Natural killer cell (primary cell): ENCODE measurements around the gene OTOF. TPM values are rescaled to one million over a fixed set of nuclear protein-coding genes. Genes with fewer than 3 reads are reported as not detected.

ENCODE experiments used
- ATAC-seq, 3 donors: fragments of 150-1000 bp in 2 of 3; fragments of 200-7000 bp in 1 of 3; cut with Tn5 transposase; 1 replicate in 1 of 3; 2 replicates in 2 of 3; pipeline ENCODE4 v1.10.0; 2021; ENCODE audit warnings: mild to moderate bottlenecking in 2 of 3, moderate library complexity in 2 of 3
- DNase-seq, 2 donors: peaks; one replicate each; pipeline versions ENCODE4 v3.0.0 to v3.0.0-alpha.2; 2013 to 2021; ENCODE audit warnings: mixed read lengths in 1 of 2
- H3K27ac ChIP-seq: one replicate; pipeline ENCODE4 v1.5.1; 2013; ENCODE audit warnings: mild to moderate bottlenecking, low read length
- H3K27me3 ChIP-seq: one replicate; pipeline ENCODE4 v1.6.1; 2013; ENCODE audit warnings: low read length; ENCODE audit not compliant: control insufficient read depth, insufficient read depth
- H3K36me3 ChIP-seq: one replicate; pipeline ENCODE4 v1.6.1; 2013; ENCODE audit warnings: low read length; ENCODE audit not compliant: control insufficient read depth, insufficient read depth
- H3K4me1 ChIP-seq: one replicate; pipeline ENCODE4 v1.6.1; 2013; ENCODE audit warnings: low read length; ENCODE audit not compliant: control insufficient read depth, insufficient read depth
- H3K4me3 ChIP-seq: one replicate; pipeline ENCODE4 v1.5.1; 2013; ENCODE audit warnings: low read length
- H3K9me3 ChIP-seq: one replicate; pipeline ENCODE4 v1.6.1; 2013; ENCODE audit warnings: low read length; ENCODE audit not compliant: control insufficient read depth, insufficient read depth
- H3K27ac Mint-ChIP-seq, 2 donors: one replicate each; pipeline ENCODE4 v1.8.0; 2022; ENCODE audit warnings: mild to moderate bottlenecking in 2 of 2, mixed read lengths in 2 of 2, moderate library complexity in 1 of 2
- H3K27me3 Mint-ChIP-seq, 2 donors: one replicate each; pipeline ENCODE4 v1.8.0; 2022; ENCODE audit warnings: low read depth in 2 of 2, mixed read lengths in 2 of 2
- H3K36me3 Mint-ChIP-seq: one replicate; pipeline ENCODE4 v1.8.0; 2022; ENCODE audit warnings: mixed read lengths
- H3K4me1 Mint-ChIP-seq, 2 donors: one replicate each; pipeline ENCODE4 v1.8.0; 2022; ENCODE audit warnings: mixed read lengths in 2 of 2
- H3K4me3 Mint-ChIP-seq: one replicate; pipeline ENCODE4 v1.8.0; 2022; ENCODE audit warnings: mild to moderate bottlenecking, moderate library complexity, mixed read lengths
- H3K9me3 Mint-ChIP-seq, 2 donors: one replicate each; pipeline ENCODE4 v1.8.0; 2022; ENCODE audit warnings: mixed read lengths in 2 of 2
- WGBS: methylation state at CpG from one replicate; pipeline ENCODE4 v1.1.7; 2013; ENCODE audit warnings: missing lambda C conversion rate; ENCODE audit not compliant: insufficient coverage; 5-methylcytosine and 5-hydroxymethylcytosine counted together
- intact Hi-C: fragments of 100-400 bp; cut with micrococcal nuclease; formaldehyde crosslinking; loops from one replicate; pipeline ENCODE4 v1.14.2; 2022
- total RNA-seq, 4 donors: library from RNA; stranded (reverse); fragments of 120-200 nt in 1 of 4; gene quantifications; one replicate each; pipeline versions ENCODE4 v1.2.3 to v1.2.4, GENCODE V29; 2013 to 2022
- TF ChIP-seq, protein P1 (sequence below): fragments of 200-600 bp; IDR thresholded peaks from one replicate; pipeline ENCODE4 v1.8.0; 2022; ENCODE audit warnings: antibody characterized with exemption

OTOF gene
- total RNA-seq, 3 donors from 2014 or later (not counting 1 experiment from before 2014, with no cell fraction given): 0.66 to 3.7 (median 1.4) TPM

DNA sequence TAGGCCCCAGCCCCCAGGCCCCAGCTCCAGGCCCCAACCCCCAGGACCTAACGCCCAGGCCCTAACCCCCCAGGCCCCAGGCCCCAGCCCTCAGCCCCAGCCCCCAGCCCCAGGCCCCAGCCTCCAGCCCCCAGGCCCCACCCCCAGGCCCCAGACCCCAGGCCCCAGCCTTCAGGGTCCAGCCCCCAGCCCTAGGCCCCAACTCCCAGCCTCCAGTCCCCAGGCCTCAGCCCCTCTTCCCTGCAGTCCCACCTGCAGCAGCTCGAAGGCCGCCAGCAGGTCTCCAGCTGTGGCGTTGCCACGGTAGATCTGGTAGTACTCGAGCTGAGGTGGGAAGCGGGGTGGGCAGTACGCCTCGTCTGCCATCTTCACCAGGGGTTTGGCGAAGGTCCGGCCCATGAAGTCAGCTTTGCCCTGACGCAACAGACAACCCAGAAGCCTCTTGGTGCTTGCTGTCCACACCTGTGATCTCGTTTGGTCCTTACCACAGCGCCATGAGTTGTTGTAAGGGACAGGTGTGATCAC lies 3.6 kb downstream of the OTOF start:
- Histone ChIP-seq H3K36me3 (no peaks in the 10 kb centered on the region), H3K27ac (no peak overlapping the region), H3K27me3 (no peaks in the 10 kb centered on the region), H3K4me3 (no peak overlapping the region), H3K9me3 (peaks cover 6% of the 10 kb centered on the region), H3K4me1 (peaks cover 7% of the 10 kb centered on the region)
- 91% methylated on average over 13 of the region's 14 CpGs for whole genome bisulfite sequencing
- TF ChIP-seq, protein P1, sequence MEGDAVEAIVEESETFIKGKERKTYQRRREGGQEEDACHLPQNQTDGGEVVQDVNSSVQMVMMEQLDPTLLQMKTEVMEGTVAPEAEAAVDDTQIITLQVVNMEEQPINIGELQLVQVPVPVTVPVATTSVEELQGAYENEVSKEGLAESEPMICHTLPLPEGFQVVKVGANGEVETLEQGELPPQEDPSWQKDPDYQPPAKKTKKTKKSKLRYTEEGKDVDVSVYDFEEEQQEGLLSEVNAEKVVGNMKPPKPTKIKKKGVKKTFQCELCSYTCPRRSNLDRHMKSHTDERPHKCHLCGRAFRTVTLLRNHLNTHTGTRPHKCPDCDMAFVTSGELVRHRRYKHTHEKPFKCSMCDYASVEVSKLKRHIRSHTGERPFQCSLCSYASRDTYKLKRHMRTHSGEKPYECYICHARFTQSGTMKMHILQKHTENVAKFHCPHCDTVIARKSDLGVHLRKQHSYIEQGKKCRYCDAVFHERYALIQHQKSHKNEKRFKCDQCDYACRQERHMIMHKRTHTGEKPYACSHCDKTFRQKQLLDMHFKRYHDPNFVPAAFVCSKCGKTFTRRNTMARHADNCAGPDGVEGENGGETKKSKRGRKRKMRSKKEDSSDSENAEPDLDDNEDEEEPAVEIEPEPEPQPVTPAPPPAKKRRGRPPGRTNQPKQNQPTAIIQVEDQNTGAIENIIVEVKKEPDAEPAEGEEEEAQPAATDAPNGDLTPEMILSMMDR: no peak
- Mint-ChIP-seq H3K9me3 (peaks cover 0 to 4% of the 10 kb centered on the region in 2 donors), H3K4me1 (peaks cover 5 to 7% of the 10 kb centered on the region in 2 donors), H3K27ac (no peak overlapping the region), H3K36me3 (no peaks in the 10 kb centered on the region), H3K4me3 (no peak overlapping the region), H3K27me3 (no peaks in the 10 kb centered on the region)
- intact Hi-C loops: no loop called here
- no peak for DNase-seq
- no peak for ATAC-seq

DNA sequence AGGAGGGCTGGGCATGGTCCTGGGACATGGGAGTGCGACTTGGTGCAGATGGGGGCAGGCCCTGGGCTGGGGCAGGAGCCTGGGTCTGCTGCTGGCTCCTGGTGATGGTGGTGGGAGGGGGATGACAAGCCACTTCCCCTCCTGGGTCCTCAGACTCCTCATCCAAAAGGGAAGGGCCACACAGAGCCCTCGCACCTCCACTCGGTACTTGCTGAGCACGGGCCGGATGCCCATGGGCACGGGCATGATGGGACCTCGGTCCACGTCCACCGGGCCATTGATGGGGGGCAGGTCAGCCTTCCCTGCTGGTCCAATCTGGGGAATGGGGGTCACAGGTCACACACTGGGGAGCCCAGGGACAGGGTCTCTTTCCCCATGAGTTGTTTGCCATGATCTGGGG lies 4.1 kb downstream of the OTOF start:
- DNase-seq (no peak), ATAC-seq (no peak)
- Histone ChIP-seq H3K4me1 (peaks cover 7% of the 10 kb centered on the region), H3K27ac (no peak overlapping the region), H3K27me3 (no peaks in the 10 kb centered on the region), H3K4me3 (no peak overlapping the region), H3K9me3 (peaks cover 9% of the 10 kb centered on the region), H3K36me3 (no peaks in the 10 kb centered on the region)
- intact Hi-C loops: no loop called here
- TF ChIP-seq, protein P1: no peak
- H3K4me1 Mint-ChIP-seq: peaks cover 5 to 7% of the 10 kb centered on the region in 2 donors
- H3K4me3 Mint-ChIP-seq: no peak overlapping the region
- no peaks in the 10 kb centered on the region for H3K27me3 Mint-ChIP-seq
- no peak overlapping the region for H3K27ac Mint-ChIP-seq
- peaks cover 0 to 4% of the 10 kb centered on the region in 2 donors for H3K9me3 Mint-ChIP-seq
- WGBS: 89% methylated on average over 9 of the region's 9 CpGs
- H3K36me3 Mint-ChIP-seq: no peaks in the 10 kb centered on the region

DNA sequence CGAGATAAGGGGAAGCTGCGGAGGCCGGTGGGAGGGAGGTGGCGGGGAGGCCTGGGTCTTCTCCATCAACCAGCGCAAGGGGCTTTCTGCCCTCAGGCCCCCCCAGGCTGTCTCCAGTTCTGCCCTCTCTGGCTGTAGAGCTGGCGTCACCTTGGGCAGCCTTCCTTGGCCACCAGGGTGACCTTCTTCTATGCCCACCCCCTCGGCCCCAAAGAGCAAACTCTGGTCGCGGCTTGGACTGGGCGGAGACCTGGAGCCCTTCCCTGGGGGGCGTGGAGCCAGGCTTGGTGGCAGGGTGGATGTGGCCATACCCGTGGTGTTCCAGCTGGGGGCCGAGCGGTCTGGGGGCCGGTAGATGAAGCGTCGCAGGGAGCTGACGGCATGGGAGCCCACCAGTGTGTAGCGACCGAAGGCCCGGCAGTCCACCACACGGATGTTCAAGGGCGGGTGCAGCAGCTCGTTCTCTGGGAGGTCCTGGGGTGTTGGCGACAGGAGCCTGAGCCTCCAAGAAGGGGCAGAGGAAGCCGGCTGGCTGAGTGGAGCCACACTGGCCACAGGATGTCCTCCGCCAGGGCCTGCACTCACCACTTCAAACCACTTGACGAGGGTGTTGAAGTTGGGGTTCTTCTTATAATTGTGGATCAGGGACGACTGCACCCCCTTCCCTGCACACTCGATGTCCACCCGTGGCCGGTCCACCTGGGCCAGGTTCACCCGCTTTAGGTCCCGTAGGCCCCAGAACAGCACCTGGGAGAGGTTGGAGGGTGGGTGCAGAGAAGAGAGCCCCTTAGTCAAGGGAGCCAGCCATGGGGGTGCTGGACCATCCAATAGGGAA lies 4.9 kb downstream of the OTOF start:
- Mint-ChIP-seq H3K27ac (no peak overlapping the region), H3K9me3 (peaks cover 2 to 4% of the 10 kb centered on the region in 2 donors), H3K27me3 (no peaks in the 10 kb centered on the region), H3K36me3 (no peaks in the 10 kb centered on the region), H3K4me1 (peaks cover 5 to 7% of the 10 kb centered on the region in 2 donors), H3K4me3 (no peak overlapping the region)
- peaks cover 7% of the 10 kb centered on the region for H3K4me1 ChIP-seq
- TF ChIP-seq, protein P1: no peak
- WGBS: 90% methylated on average over 33 of the region's 34 CpGs
- no peak for ATAC-seq
- H3K27ac ChIP-seq: no peak overlapping the region
- DNase-seq: no peak
- peaks cover 9% of the 10 kb centered on the region for H3K9me3 ChIP-seq
- no peak overlapping the region for H3K4me3 ChIP-seq
- intact Hi-C loops: no loop called here
- H3K27me3 ChIP-seq: no peaks in the 10 kb centered on the region
- no peaks in the 10 kb centered on the region for H3K36me3 ChIP-seq
